OCI-M2 (cell line): ENCODE data around the gene WWP2.
"Not testable (repeated sequence)": the region's sequence is repeated elsewhere in the genome, so short reads cannot be mapped to it uniquely, and the experiment has no call there.

Source experiments
- DNase-seq: peaks from one replicate; lab custom pipeline; 2025; ENCODE audit not compliant: unreplicated experiment; lab: John Stamatoyannopoulos, UW

WWP2 gene

DNA sequence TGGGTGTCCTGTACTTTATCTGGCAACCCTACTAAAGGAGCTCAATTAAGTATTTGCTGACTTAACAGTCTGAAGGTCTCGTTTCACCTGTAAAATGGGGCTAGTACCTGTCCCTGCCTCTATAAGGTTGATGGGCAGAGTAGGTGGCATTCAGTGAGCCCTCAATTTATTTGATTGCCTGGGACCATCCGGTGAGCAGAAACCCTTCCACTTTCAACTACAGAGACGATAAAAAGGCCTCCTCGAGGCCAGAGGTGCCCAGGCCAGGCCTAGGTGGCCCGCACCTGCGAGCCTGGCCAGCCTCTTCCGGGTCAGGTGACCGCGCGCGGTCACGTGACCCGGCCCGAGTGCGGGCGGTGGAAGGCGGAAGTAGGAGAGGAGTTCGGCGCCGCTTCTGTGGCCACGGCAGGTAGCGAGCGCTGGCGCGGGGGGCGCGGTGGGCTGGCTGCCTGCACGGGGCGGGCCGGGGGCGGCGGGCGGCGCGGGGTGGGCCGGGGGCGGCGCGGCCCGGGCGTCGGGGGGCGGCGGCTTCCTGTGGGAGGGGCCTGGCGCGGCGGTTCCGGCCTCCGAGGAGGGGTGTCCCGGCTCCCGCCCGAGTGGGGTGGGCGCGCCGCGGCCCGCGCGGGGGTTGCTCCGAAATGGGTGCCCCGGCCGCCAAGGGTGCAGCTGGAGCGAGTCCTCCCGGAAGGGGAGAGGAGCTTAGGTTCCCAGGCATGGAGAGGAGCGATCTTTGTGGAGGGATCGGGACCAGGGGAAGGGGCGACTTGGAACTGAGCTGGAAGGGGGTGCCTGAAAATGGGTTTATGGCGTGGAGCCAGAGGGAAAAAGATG, at the start of gene WWP2:
Gene WWP2 (plus strand): TSS at position 350 of the 831 bp plus-strand sequence. CDS start 24,679 bp downstream, outside the sequence.
- DNase-seq: peak; percentile 26

DNA sequence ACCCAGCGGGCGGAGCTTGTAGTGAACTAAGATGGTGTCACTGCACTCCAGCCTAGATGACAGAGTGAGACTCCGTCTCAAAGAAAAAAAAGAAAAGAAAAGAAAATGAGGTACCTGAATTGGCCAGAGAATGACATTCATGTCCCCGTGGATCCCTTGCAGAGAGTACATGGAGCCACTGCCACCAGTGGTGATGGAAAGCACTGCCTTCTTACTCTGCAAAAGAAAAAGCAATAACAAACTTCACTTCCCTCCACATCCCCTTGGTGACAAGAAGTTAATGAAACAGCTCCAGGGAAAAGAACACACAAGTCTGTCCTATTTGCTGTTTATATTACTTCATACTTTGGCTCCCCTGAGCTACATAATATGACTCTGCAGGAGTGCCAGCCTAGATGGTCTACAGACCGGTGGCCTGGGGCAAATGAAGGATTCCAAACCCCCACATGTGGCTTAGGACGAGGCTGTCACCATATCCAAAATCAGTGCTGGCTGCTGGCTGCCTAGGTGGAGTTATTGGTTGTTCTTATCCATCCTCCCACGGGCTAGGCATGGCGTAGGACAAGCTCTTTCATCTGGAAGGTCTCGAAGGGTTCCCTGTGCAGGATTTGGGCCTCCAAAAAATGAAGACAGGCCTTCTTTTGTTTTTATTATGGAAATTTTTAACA, 49.1 kb upstream of the WWP2 start:
- no peak for DNase-seq

DNA sequence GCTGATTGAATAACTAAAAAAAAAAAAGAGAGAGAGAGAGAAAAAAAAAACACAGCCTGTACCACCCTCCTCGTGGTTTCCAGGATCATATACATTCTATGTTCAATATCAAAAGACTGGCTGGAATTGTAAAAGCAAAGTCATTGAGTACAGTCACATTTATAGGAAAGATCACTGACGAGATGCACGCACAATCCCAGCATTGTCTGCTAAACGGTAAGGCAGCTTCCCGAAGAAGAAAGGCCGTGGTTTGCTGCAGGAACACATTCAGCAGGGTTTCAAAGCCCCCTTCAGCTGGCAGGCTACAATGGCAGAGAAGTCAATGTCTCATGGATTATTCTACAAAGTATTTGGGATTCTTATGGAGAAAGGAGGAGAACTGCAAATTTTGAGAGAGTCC, 45.1 kb upstream of the WWP2 start:
- DNase-seq: no peak

- no peak for DNase-seq
Measured at GRCh38 chr16:69718111-69718764, 43.9 kb upstream of the WWP2 start.

DNA sequence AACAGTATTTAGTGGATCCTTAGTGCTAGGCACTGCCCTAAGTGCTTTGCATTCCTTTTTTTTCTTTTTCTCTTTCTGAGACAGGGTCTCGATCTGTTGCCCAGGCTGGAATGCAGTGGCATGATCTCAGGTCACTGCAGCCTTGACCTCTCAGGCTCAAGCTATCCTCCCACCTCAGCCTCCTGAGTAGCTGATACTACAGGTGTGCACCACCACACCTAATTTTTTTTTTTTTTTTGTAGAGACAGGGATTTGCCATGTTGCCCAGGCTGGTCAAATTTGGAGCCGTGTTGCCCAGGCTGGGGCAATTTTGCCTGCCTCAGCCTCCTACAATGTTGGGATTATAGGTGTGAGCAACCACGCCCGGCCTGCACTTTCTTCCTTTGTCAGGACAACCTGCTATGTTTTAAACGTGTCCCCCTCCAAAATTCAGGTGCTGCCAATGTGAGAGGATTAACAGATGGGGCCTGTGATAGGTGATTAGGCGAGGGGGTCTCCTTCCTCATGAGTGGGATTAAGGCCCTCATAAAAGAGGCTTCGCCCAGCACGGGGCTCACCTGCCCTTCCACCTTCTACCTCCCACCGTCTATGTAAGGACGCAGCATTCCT, 41.2 kb upstream of the WWP2 start:
- no peak for DNase-seq

GRCh38 chr16:69721441-69721957, 40.6 kb upstream of the WWP2 start:
- DNase-seq: no peak

DNA sequence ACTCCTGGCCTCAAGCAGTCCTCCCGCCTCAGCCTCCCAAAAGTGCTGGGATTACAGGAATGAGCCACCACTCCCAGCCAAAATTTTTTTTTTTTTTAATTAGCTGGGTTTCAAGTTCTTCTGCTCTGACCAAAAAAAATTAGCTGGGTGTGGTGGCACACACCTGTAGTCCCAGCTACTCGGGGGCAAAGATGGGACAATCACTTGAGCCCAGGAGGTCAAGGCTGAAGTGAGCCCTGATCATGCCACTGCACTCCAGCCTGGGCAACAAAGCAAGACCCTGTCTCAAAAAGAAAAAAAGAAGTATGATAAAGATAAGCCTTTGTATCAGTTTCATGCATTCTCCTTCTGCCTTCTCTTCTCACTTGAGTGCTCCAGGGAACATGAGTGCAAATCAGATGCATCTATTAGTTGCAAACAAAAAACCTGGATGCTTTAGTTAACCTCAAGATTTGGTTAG, 37.7 kb upstream of the WWP2 start:
- DNase-seq: no peak

- DNase-seq: no peak
Measured at GRCh38 chr16:69724981-69725479, 37.1 kb upstream of the WWP2 start.

DNA sequence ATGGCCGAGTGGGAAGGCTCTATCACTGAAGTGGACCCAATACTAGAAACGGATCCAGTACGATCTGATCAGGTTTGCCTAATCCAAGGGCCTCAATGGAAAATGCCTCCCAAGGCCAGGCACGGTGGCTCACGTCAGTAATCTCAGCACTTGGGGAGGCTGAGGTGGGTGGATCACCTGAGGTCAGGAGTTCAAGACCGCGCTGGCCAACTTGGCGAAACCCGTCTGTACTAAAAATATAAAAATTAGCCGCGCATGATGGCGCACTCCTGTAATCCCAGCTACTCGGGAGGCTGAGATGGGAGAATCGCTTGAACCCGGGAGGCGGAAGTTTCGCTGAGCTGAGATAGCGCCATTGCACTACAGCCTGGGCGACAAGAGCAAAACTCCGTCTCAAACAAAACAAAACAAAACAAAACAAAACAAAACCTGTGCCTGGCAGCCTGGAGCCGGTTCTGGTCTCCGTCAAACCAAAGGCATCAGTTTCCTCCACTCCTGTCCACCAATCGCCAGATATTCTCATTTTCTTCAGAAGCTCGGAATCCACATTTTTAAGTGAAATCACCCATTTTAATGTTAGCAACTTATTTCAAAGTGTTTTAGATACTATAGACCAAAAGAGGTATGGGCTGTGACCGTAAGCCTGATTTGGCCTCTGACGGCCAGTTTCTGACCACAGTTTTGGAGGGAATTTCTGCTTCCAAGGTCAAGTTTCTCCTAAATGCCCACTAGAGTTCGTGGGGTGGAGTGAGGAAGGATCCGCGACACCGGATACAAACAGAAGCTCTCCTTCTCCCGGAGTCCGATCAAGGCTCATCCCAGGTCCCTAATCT, 36.4 kb upstream of the WWP2 start:
- DNase-seq: no peak

GRCh38 chr16:69726313-69727060, 35.6 kb upstream of the WWP2 start, which contains the start of gene NQO1:
Gene NQO1, minus strand, starts transcription at chr16:69726560. Its CDS starts 121 bp downstream, at chr16:69726439.
- no peak for DNase-seq

DNA sequence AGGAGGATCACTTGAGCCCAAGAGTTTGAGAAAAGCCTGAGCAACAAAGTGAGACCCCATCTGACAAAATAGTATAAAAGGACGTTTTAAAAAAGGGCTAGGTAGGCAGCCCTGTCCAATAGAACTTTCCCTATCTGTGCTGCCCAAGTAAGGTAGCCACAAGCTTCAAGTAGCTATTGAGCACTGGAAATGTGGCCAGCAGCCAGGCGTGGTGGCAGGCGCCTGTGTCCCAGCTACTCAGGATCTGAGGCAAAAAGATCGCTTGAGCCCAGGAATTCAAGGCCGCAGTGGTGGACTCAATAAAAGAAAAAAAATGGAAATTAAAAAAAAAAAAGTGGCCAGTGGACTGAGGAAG, 34.2 kb upstream of the WWP2 start:
- no peak for DNase-seq

GRCh38 chr16:69729030-69729429, 33.1 kb upstream of the WWP2 start:
- DNase-seq: not testable (repeated sequence)

- not testable (repeated sequence) for DNase-seq
Measured at GRCh38 chr16:69731280-69731679, 30.9 kb upstream of the WWP2 start.

- no peak for DNase-seq
Measured at GRCh38 chr16:69732101-69732500, 30.0 kb upstream of the WWP2 start.

DNA sequence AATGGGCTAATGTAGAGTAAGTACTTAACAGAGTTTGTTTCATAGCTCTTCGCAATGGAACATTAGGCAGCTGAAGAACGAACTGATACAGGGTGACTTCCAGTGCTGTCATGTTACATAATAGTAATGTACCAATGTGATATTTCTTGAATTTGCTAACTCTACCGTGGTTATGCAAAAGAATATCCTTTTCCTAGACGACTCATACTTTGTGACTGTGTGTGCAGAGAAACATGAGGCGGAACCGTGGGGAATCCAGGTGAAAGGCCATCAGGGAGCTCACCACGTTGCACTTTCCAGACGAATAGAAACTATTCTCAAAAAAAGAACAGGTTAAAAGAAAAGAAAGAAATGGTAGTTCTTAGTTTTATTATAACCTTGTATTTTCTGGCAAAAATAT, 20.6 kb upstream of the WWP2 start:
- DNase-seq: no peak

GRCh38 chr16:69741951-69742904, 19.9 kb upstream of the WWP2 start:
- DNase-seq: no peak

- no peak for DNase-seq
Measured at GRCh38 chr16:69744363-69745231, 17.5 kb upstream of the WWP2 start.
